HG03442 (cell line): ENCODE data around the gene DGKB.

Experiments used
- ATAC-seq: cut with Tn5 transposase; IDR thresholded peaks from one replicate; pipeline ENCODE4 v1.9.1; 2021; ENCODE audit warnings: mild to moderate bottlenecking, moderate library complexity; ENCODE audit not compliant: unreplicated experiment

Gene DGKB

GRCh38 chr7:14242175-14242574 lies 660.4 kb downstream of the DGKB start:
- ATAC-seq: no peak

GRCh38 chr7:14236834-14237233 lies 665.7 kb downstream of the DGKB start:
- ATAC-seq: no peak

GRCh38 chr7:14235056-14235455 lies 667.5 kb downstream of the DGKB start:
- no peak for ATAC-seq

GRCh38 chr7:14233868-14234369 lies 668.6 kb downstream of the DGKB start:
- no peak for ATAC-seq

- ATAC-seq: no peak
These were observed 669.3 kb downstream of the DGKB start for GRCh38 chr7:14233076-14233867.

- no peak for ATAC-seq
These were observed 673.5 kb downstream of the DGKB start for GRCh38 chr7:14229047-14229446.

- ATAC-seq: no peak
These were observed 674.2 kb downstream of the DGKB start for GRCh38 chr7:14228341-14228740.

GRCh38 chr7:14226126-14226525 lies 676.4 kb downstream of the DGKB start:
- ATAC-seq: no peak

- ATAC-seq: no peak
These were observed 683.4 kb downstream of the DGKB start for GRCh38 chr7:14219125-14219524.

- ATAC-seq: no peak
These were observed 684.2 kb downstream of the DGKB start for GRCh38 chr7:14218338-14218737.

- ATAC-seq: no peak
These were observed 692.6 kb downstream of the DGKB start for GRCh38 chr7:14209896-14210484.

GRCh38 chr7:14207711-14208110 lies 694.8 kb downstream of the DGKB start:
- no peak for ATAC-seq

GRCh38 chr7:14207138-14207537 lies 695.4 kb downstream of the DGKB start:
- no peak for ATAC-seq

- ATAC-seq: no peak
These were observed 696.4 kb downstream of the DGKB start for GRCh38 chr7:14206121-14206520.

GRCh38 chr7:14201353-14201752 lies 701.2 kb downstream of the DGKB start:
- ATAC-seq: no peak

GRCh38 chr7:14199336-14199735 lies 703.2 kb downstream of the DGKB start:
- no peak for ATAC-seq

GRCh38 chr7:14197280-14197679 lies 705.3 kb downstream of the DGKB start:
- no peak for ATAC-seq

GRCh38 chr7:14196555-14196954 lies 706.0 kb downstream of the DGKB start:
- ATAC-seq: no peak

GRCh38 chr7:14195871-14196270 lies 706.7 kb downstream of the DGKB start:
- ATAC-seq: no peak

GRCh38 chr7:14195079-14195478 lies 707.5 kb downstream of the DGKB start:
- no peak for ATAC-seq

GRCh38 chr7:14191686-14192098 lies 710.9 kb downstream of the DGKB start:
- ATAC-seq: no peak

GRCh38 chr7:14184292-14184864 lies 718.2 kb downstream of the DGKB start:
- ATAC-seq: no peak
